K562 (cell line): ENCODE results near the gene FXYD1. TPM values are rescaled to one million over a fixed set of nuclear protein-coding genes. Genes with fewer than 3 reads are reported as not detected.

ENCODE experiments used
- ARHGAP35 ChIP-seq: fragments of 450-650 bp; IDR thresholded peaks from 2 replicates; pipeline ENCODE4 v1.6.1; 2018; ENCODE audit not compliant: partially characterized antibody
- ARID2 ChIP-seq: fragments of 450-650 bp; IDR thresholded peaks from 2 replicates; pipeline ENCODE4 v1.6.1; 2017; ENCODE audit warnings: antibody characterized with exemption, mild to moderate bottlenecking
- BRD9 ChIP-seq: fragments of 450-650 bp; IDR thresholded peaks from 2 replicates; pipeline ENCODE4 v1.6.1; 2018; ENCODE audit warnings: low read depth; ENCODE audit not compliant: partially characterized antibody
- CAMTA2 ChIP-seq: fragments of 250-450 bp; sonication (Bioruptor Pico); conservative IDR thresholded peaks from 2 replicates; pipeline ENCODE4 v1.5.1; 2022
- CHD1 ChIP-seq: fragments of 200-600 bp; sonication (generic); IDR thresholded peaks from one replicate; pipeline ENCODE4 v1.6.1; 2012; ENCODE audit warnings: mild to moderate bottlenecking, moderate library complexity, low read length, inconsistent platforms
- CHD4 ChIP-seq: fragments of 200-600 bp; sonication (generic); IDR thresholded peaks from 3 replicates; pipeline ENCODE4 v1.6.1; 2012; ENCODE audit warnings: low read depth, mild to moderate bottlenecking, mixed read lengths, low read length, inconsistent platforms; ENCODE audit not compliant: insufficient read depth, insufficient replicate concordance, poor library complexity, severe bottlenecking
- CREBBP ChIP-seq: IDR thresholded peaks from one replicate; pipeline ENCODE4 v1.6.1; 2012; ENCODE audit warnings: low read depth, mild to moderate bottlenecking, control low read depth, inconsistent platforms, low read length
- E2F6 ChIP-seq, 2 experiments: IDR thresholded peaks; 2 replicates each; pipeline ENCODE4 v1.6.1; 2011; ENCODE audit warnings: borderline replicate concordance in 1 of 2, control low read depth in 1 of 2, low read depth in 1 of 2, low read length in 1 of 2, mild to moderate bottlenecking in 1 of 2, mixed read lengths in 1 of 2, moderate library complexity in 1 of 2; ENCODE audit not compliant: insufficient read depth in 1 of 2, insufficient read length in 1 of 2, poor library complexity in 1 of 2, severe bottlenecking in 1 of 2; ENCODE audit errors: extremely low read depth in 1 of 2
- ELF4 ChIP-seq: fragments of 450-650 bp; formaldehyde crosslinking; IDR thresholded peaks from 2 replicates; pipeline ENCODE4 v1.4.0; 2022; ENCODE audit warnings: missing genetic modification characterization
- HDGF ChIP-seq: fragments of 450-650 bp; IDR thresholded peaks from 2 replicates; pipeline ENCODE4 v1.6.1; 2016
- HMGN3 ChIP-seq: IDR thresholded peaks from 2 replicates; pipeline ENCODE4 v1.6.1; 2011; ENCODE audit warnings: borderline replicate concordance, low read depth, mild to moderate bottlenecking, mixed read lengths, low read length; ENCODE audit not compliant: insufficient read length; ENCODE audit errors: extremely low read depth
- KLF16 ChIP-seq: IDR thresholded peaks from 2 replicates; pipeline ENCODE4 v1.6.1; 2016; ENCODE audit warnings: antibody characterized with exemption
- MED1 ChIP-seq: sonication (generic); formaldehyde crosslinking; IDR thresholded peaks from 2 replicates; pipeline ENCODE4 v1.8.1; 2023; ENCODE audit warnings: missing genetic modification reagents, borderline replicate concordance
- PML ChIP-seq: IDR thresholded peaks from 2 replicates; pipeline ENCODE4 v1.6.1; 2012; ENCODE audit warnings: low read length, inconsistent platforms
- SMARCA5 ChIP-seq: fragments of 450-650 bp; IDR thresholded peaks from 2 replicates; pipeline ENCODE4 v1.6.1; 2016
- SMC3 ChIP-seq: conservative IDR thresholded peaks from 2 replicates; pipeline ENCODE4 v1.6.1; 2011; ENCODE audit warnings: low read depth, low read length, improper control_type of control experiment; ENCODE audit not compliant: insufficient read depth
- TAF15 ChIP-seq: fragments of 200-400 bp; formaldehyde crosslinking; IDR thresholded peaks from 2 replicates; pipeline ENCODE4 v1.6.1; 2017; ENCODE audit warnings: mild to moderate bottlenecking, low read depth, low read length, moderate library complexity
- ZBED1 ChIP-seq: IDR thresholded peaks from 2 replicates; pipeline ENCODE4 v1.6.1; 2014
- ZBTB43 ChIP-seq: sonication (generic); formaldehyde crosslinking; IDR thresholded peaks from 2 replicates; pipeline ENCODE4 v1.8.0; 2023; ENCODE audit warnings: mild to moderate bottlenecking, missing genetic modification reagents
- ZC3H11A ChIP-seq: IDR thresholded peaks from 2 replicates; pipeline ENCODE4 v1.6.1; 2012; ENCODE audit warnings: low read depth, low read length, improper control_type of control experiment
- ZNF232 ChIP-seq: sonication (generic); formaldehyde crosslinking; IDR thresholded peaks from 2 replicates; pipeline ENCODE4 v1.8.0; 2022; ENCODE audit warnings: mild to moderate bottlenecking, missing genetic modification reagents
- polyA plus RNA-seq, 8 experiments: library from polyadenylated mRNA; depleted of rRNA in 4 of 8; stranded (reverse) in 5 of 8; unstranded in 3 of 8; fragments of >200 nt; fragmentation: Nextera tagmentation in 2 of 8; fragmentation: Illumina TruSeq in 1 of 8; extraction: Ambion mirVana in 2 of 8; extraction: Trizol in 1 of 8; gene quantifications; 2 replicates each; pipeline versions ENCODE4 v1.2.1 to v1.2.3, GENCODE V29; 2011 to 2014; ENCODE audit warnings: inconsistent platforms in 1 of 8, missing spikeins in 1 of 8
- total RNA-seq, 7 experiments: library from RNA; depleted of rRNA in 6 of 7; stranded (reverse); fragments of >200 nt in 6 of 7; fragmentation: Illumina TruSeq in 2 of 7; extraction: Trizol in 2 of 7; gene quantifications; 2 replicates each; pipeline versions ENCODE4 v1.2.1 to v1.2.3, GENCODE V29; 2011 to 2021; ENCODE audit warnings: low replicate concordance in 1 of 7
- TF ChIP-seq, protein P1 (sequence below): fragments of 450-650 bp; IDR thresholded peaks from 2 replicates; pipeline ENCODE4 v1.6.1; 2016; ENCODE audit warnings: borderline replicate concordance
- TF ChIP-seq, protein P2 (sequence below): fragments of 450-650 bp; IDR thresholded peaks from 2 replicates; pipeline ENCODE4 v1.6.1; 2018; ENCODE audit warnings: mild to moderate bottlenecking, low read depth; ENCODE audit not compliant: partially characterized antibody

The FXYD1 gene
- total and polyA plus RNA-seq, 9 of the 15 experiments (the other 6 are each of a cell fraction or from before 2014, with no cell fraction given) = 0.40 to 3.2 (median 1.8) TPM; not detected in 3

GRCh38 chr19:35105411-35106290, 33.0 kb upstream of the FXYD1 start (continued):
- no peak for TF ChIP-seq CREBBP
- TF ChIP-seq ZC3H11A = no peak
- peak; percentile 41 for TF ChIP-seq HMGN3
- TF ChIP-seq, protein P1, sequence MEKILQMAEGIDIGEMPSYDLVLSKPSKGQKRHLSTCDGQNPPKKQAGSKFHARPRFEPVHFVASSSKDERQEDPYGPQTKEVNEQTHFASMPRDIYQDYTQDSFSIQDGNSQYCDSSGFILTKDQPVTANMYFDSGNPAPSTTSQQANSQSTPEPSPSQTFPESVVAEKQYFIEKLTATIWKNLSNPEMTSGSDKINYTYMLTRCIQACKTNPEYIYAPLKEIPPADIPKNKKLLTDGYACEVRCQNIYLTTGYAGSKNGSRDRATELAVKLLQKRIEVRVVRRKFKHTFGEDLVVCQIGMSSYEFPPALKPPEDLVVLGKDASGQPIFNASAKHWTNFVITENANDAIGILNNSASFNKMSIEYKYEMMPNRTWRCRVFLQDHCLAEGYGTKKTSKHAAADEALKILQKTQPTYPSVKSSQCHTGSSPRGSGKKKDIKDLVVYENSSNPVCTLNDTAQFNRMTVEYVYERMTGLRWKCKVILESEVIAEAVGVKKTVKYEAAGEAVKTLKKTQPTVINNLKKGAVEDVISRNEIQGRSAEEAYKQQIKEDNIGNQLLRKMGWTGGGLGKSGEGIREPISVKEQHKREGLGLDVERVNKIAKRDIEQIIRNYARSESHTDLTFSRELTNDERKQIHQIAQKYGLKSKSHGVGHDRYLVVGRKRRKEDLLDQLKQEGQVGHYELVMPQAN = peak; percentile 46; the same call in 1 of the 2 replicates
- no peak for TF ChIP-seq ARID2
- no peak for TF ChIP-seq KLF16
- no peak for TF ChIP-seq ZBTB43 (CRISPR knock-in tag)
- TF ChIP-seq ARHGAP35 = peak; percentile 38
- no peak for TF ChIP-seq SMC3
- no peak for TF ChIP-seq MED1 (CRISPR knock-in tag)
- TF ChIP-seq ZNF232 (CRISPR knock-in tag) = no peak
- peak; percentile 35 for TF ChIP-seq BRD9
- no peak for TF ChIP-seq TAF15
- no peak for TF ChIP-seq PML
- TF ChIP-seq, protein P2, sequence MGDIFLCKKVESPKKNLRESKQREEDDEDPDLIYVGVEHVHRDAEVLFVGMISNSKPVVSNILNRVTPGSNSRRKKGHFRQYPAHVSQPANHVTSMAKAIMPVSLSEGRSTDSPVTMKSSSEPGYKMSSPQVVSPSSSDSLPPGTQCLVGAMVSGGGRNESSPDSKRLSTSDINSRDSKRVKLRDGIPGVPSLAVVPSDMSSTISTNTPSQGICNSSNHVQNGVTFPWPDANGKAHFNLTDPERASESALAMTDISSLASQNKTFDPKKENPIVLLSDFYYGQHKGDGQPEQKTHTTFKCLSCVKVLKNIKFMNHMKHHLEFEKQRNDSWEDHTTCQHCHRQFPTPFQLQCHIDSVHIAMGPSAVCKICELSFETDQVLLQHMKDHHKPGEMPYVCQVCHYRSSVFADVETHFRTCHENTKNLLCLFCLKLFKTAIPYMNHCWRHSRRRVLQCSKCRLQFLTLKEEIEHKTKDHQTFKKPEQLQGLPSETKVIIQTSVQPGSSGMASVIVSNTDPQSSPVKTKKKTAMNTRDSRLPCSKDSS = peak; percentile 49
- peak in 1 of 2 experiments; percentile 27 for TF ChIP-seq E2F6 (IDR thresholded peaks at IDR 0.05; ENCODE audit: borderline replicate concordance in 1 of 2, extremely low read depth in 1 of 2, insufficient read depth in 1 of 2, insufficient read length in 1 of 2, low read depth in 1 of 2, low read length in 1 of 2, poor library complexity in 1 of 2, severe bottlenecking in 1 of 2)
- TF ChIP-seq CHD4 = no peak
- TF ChIP-seq CHD1 = no peak
- no peak for TF ChIP-seq CAMTA2 (CRISPR knock-in tag)
- peak; percentile 86 for TF ChIP-seq SMARCA5
- TF ChIP-seq ZBED1 = no peak
- TF ChIP-seq ELF4 (CRISPR knock-in tag) = no peak; the same call in 1 of the 2 replicates
- TF ChIP-seq HDGF = peak; percentile 75
